SH-SY5Y (cell line): Measurements from ENCODE around the gene MAGEH1.

ENCODE experiments used
- GATA2 ChIP-seq: IDR thresholded peaks from 2 replicates; pipeline ENCODE4 v1.6.1; 2011; ENCODE audit warnings: mild to moderate bottlenecking, low read depth, low read length
- GATA3 ChIP-seq: IDR thresholded peaks from 2 replicates; pipeline ENCODE4 v1.6.1; 2011; ENCODE audit warnings: low read depth, mild to moderate bottlenecking, low read length, moderate library complexity

- no peak for TF ChIP-seq GATA2
- no peak for TF ChIP-seq GATA3
Measured at GRCh38 chrX:55451626-55451989, 319 bp upstream of the MAGEH1 start.
